Bronchial epithelial cell (primary cell): ENCODE data around the gene RBFOX1. TPM values are rescaled to one million over a fixed set of nuclear protein-coding genes. Genes with fewer than 3 reads are reported as not detected.

ENCODE experiments used
- DNase-seq: peaks from one replicate; pipeline ENCODE4 v3.0.0-alpha.2; 2010; ENCODE audit warnings: low read depth
- FAIRE-seq: peaks from 2 replicates; lab custom pipeline; 2011; peaks lifted over from hg19 to GRCh38; lab: Jason Lieb, UNC
- H3K27me3 ChIP-seq: 2 replicates; pipeline ENCODE4 v1.5.1; 2011; ENCODE audit warnings: low read length; ENCODE audit not compliant: control insufficient read depth, insufficient read depth
- H3K36me3 ChIP-seq: 2 replicates; pipeline ENCODE4 v1.5.1; 2011; ENCODE audit warnings: low read length; ENCODE audit not compliant: control insufficient read depth, insufficient read depth
- H3K4me3 ChIP-seq: 2 replicates; pipeline ENCODE4 v1.5.1; 2011; ENCODE audit warnings: mild to moderate bottlenecking, low read depth, low read length, control low read depth
- total RNA-seq: library from RNA; depleted of rRNA; stranded (reverse); fragments of >200 nt; gene quantifications from 2 replicates; pipeline ENCODE4 v1.2.1, GENCODE V29; 2014
- TF ChIP-seq, protein P1 (sequence below): IDR thresholded peaks from 2 replicates; pipeline ENCODE4 v1.5.1; 2011; ENCODE audit warnings: mild to moderate bottlenecking, moderate library complexity, low read length, control low read depth, inconsistent platforms; ENCODE audit not compliant: insufficient read depth, severe bottlenecking

RBFOX1 gene
- total RNA-seq, 1 donor from 2014 or later: not detected

GRCh38 chr16:7590934-7591333, 258.3 kb downstream of the RBFOX1 start:
- no peak for DNase-seq
- FAIRE-seq: no peak
- Histone ChIP-seq H3K4me3 (no peak overlapping the region), H3K36me3 (no peaks in the 10 kb centered on the region), H3K27me3 (no peaks in the 10 kb centered on the region)
- TF ChIP-seq, protein P1, sequence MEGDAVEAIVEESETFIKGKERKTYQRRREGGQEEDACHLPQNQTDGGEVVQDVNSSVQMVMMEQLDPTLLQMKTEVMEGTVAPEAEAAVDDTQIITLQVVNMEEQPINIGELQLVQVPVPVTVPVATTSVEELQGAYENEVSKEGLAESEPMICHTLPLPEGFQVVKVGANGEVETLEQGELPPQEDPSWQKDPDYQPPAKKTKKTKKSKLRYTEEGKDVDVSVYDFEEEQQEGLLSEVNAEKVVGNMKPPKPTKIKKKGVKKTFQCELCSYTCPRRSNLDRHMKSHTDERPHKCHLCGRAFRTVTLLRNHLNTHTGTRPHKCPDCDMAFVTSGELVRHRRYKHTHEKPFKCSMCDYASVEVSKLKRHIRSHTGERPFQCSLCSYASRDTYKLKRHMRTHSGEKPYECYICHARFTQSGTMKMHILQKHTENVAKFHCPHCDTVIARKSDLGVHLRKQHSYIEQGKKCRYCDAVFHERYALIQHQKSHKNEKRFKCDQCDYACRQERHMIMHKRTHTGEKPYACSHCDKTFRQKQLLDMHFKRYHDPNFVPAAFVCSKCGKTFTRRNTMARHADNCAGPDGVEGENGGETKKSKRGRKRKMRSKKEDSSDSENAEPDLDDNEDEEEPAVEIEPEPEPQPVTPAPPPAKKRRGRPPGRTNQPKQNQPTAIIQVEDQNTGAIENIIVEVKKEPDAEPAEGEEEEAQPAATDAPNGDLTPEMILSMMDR: no peak

GRCh38 chr16:7596308-7596707, 263.7 kb downstream of the RBFOX1 start:
- Histone ChIP-seq H3K36me3 (no peaks in the 10 kb centered on the region), H3K27me3 (no peaks in the 10 kb centered on the region), H3K4me3 (no peak overlapping the region)
- TF ChIP-seq, protein P1: no peak
- no peak for FAIRE-seq
- no peak for DNase-seq

GRCh38 chr16:7597677-7598076, 265.0 kb downstream of the RBFOX1 start:
- TF ChIP-seq, protein P1: no peak
- no peak overlapping the region for H3K4me3 ChIP-seq
- no peaks in the 10 kb centered on the region for H3K36me3 ChIP-seq
- H3K27me3 ChIP-seq: no peaks in the 10 kb centered on the region
- FAIRE-seq (no peak), DNase-seq (peak; percentile 11)

DNA sequence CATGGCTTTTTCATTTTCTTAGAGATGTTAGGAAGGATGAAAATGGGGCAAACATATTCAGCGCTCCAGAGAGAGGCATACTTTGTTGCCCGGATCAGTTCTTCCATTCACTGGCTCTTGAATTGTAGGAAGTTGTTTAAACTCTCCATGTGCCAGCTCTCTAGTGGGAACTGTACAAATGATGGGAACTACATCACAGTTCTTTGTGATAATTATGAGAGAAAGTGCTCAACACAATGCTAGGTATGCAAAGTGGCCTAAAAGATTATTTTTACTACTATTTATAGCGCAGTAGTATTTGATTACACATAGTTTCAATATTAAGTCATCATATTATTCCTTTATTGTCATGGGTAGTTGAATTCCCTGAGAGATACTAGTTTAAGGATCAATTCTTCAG, 268.5 kb downstream of the RBFOX1 start:
- H3K4me3 ChIP-seq: no peak overlapping the region
- no peak for FAIRE-seq
- H3K36me3 ChIP-seq: no peaks in the 10 kb centered on the region
- H3K27me3 ChIP-seq: no peaks in the 10 kb centered on the region
- no peak for DNase-seq
- TF ChIP-seq, protein P1: no peak

- H3K36me3 ChIP-seq: no peaks in the 10 kb centered on the region
- FAIRE-seq (no peak), DNase-seq (no peak)
- H3K27me3 ChIP-seq: no peaks in the 10 kb centered on the region
- TF ChIP-seq, protein P1: no peak
- H3K4me3 ChIP-seq: no peak overlapping the region
Measured at GRCh38 chr16:7602291-7602950, 269.8 kb downstream of the RBFOX1 start.

DNA sequence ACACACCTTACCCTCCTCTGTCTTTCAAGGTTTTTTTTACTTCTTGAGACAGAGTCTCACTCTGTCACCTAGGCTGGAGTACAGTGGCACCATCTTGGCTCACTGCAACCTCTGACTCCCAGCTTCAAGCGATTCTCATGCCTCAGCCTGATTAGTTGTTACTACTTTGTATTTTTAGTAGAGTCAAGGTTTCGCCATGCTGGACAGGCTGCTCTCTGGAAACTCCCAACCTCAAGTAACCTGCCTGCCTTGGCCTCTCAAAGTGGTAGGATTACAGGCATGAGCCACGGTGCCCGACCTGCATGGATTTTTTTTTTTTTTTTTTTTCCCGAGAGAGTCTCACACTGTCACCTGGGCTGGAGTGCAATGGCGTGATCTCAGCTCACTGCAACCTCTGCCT, 273.2 kb downstream of the RBFOX1 start:
- Histone ChIP-seq H3K36me3 (no peaks in the 10 kb centered on the region), H3K27me3 (no peaks in the 10 kb centered on the region), H3K4me3 (no peak overlapping the region)
- no peak for DNase-seq
- TF ChIP-seq, protein P1: no peak
- no peak for FAIRE-seq
